Adrenal gland (tissue), 5 donors: ENCODE data around the gene PIK3R1.

Source experiments
- POLR2A ChIP-seq, 2 donors: fragments of 450-650 bp; IDR thresholded peaks; one replicate each; pipeline ENCODE4 v1.6.1; 2017; ENCODE audit warnings: antibody characterized with exemption in 2 of 2, mild to moderate bottlenecking in 2 of 2, moderate library complexity in 1 of 2
- TF ChIP-seq, protein P1 (sequence below), 6 experiments: fragments of 450-650 bp in 4 of 6; fragments of 200-600 bp in 2 of 6; sonication (generic) in 1 of 6; IDR thresholded peaks; 1 replicate in 5 of 6; 2 replicates in 1 of 6; pipeline versions ENCODE4 v1.5.1 to v1.8.0; 2016 to 2021; ENCODE audit warnings: antibody characterized with exemption in 6 of 6, mild to moderate bottlenecking in 2 of 6, moderate library complexity in 1 of 6
- donor health status: DM: no; HTN: no; CAD: no.

DNA sequence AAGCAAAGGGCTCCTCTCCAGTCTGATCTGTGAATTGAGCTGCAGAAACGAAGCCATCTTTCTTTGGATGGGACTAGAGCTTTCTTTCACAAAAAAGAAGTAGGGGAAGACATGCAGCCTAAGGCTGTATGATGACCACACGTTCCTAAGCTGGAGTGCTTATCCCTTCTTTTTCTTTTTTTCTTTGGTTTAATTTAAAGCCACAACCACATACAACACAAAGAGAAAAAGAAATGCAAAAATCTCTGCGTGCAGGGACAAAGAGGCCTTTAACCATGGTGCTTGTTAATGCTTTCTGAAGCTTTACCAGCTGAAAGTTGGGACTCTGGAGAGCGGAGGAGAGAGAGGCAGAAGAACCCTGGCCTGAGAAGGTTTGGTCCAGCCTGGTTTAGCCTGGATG, 82.1 kb downstream of the PIK3R1 start:
- TF ChIP-seq, protein P1, sequence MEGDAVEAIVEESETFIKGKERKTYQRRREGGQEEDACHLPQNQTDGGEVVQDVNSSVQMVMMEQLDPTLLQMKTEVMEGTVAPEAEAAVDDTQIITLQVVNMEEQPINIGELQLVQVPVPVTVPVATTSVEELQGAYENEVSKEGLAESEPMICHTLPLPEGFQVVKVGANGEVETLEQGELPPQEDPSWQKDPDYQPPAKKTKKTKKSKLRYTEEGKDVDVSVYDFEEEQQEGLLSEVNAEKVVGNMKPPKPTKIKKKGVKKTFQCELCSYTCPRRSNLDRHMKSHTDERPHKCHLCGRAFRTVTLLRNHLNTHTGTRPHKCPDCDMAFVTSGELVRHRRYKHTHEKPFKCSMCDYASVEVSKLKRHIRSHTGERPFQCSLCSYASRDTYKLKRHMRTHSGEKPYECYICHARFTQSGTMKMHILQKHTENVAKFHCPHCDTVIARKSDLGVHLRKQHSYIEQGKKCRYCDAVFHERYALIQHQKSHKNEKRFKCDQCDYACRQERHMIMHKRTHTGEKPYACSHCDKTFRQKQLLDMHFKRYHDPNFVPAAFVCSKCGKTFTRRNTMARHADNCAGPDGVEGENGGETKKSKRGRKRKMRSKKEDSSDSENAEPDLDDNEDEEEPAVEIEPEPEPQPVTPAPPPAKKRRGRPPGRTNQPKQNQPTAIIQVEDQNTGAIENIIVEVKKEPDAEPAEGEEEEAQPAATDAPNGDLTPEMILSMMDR (IDR thresholded peaks at IDR 0.05), result no peak
- TF ChIP-seq POLR2A (IDR thresholded peaks at IDR 0.05), result no peak
